ENCODE results near the gene SC5D.

DNA sequence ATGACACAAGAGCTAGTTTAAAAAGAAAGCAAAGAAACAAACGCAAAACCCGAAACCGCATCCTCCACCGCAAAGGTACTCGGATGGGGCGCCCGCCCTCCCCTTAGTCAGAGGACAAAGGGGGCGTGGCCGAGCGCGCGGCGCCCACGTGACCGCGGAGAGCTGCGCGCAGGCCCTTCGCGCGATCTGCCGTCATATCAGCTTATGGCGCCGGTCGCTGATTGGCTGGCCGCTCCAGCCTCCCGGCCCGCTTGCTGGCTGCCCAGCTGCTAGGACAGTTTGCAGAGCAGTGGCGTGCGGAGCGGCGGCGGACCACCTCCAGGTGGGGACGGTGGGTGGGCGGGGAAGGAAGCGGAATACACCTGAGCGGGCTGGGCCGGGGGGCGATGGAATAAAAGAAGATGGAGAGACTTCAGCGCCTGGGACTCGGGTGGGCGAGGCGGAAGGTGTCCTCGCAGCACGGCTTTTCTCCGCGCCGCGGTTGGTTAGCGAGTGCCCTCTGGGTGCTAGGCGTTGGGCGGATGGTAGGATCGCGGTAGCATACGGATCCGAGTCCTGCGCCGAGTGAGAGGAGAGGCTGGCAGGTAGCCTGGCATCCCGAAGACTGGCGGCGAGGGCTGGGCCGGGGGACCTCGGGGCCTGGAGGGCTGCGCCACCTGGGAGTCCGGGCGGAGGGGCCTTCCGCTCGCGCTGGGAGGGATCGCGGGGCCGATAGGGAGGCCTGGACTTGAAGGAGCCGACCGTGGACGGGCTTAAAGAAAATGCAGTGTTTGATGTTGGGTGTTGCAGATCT is at the start of gene SC5D:
- 0 out of 2 replicates have a peak, but pooled peaks have one; percentile 51 for TF ChIP-seq POLR2A (IDR thresholded peaks at IDR 0.05; ENCODE audit: low read depth, low read length)
- TF ChIP-seq TAF1 (IDR thresholded peaks at IDR 0.05; ENCODE audit: low read depth, low read length): peak; percentile 81
- 0 out of 2 replicates have a peak, but pooled peaks have one; percentile 31 for TF ChIP-seq POLR2AphosphoS5 (IDR thresholded peaks at IDR 0.05; ENCODE audit: low read depth, low read length)
- no peak for TF ChIP-seq PAX5 (IDR thresholded peaks at IDR 0.05; ENCODE audit: insufficient read depth, low read length, severe bottlenecking)
- TF ChIP-seq SPI1 (IDR thresholded peaks at IDR 0.05; ENCODE audit: low read depth, low read length): no peak
- 0 out of 2 replicates have a peak, but pooled peaks have one; percentile 25 for TF ChIP-seq POU2F2 (IDR thresholded peaks at IDR 0.05; ENCODE audit: low read depth, low read length)

Data from GM12891 (cell line).